NB4 (cell line): Measurements from ENCODE around the gene DCLRE1C.
"Not testable (repeated sequence)": the region's sequence is repeated elsewhere in the genome, so short reads cannot be mapped to it uniquely, and the experiment has no call there.

Experiments
- DNase-seq: peaks from one replicate; pipeline ENCODE4 v3.0.0; 2010; ENCODE audit warnings: low read depth
- H3K4me3 ChIP-seq: one replicate; pipeline ENCODE4 v1.5.1; 2011; ENCODE audit warnings: mild to moderate bottlenecking, low read depth, low read length, moderate library complexity
- CTCF ChIP-seq: IDR thresholded peaks from one replicate; pipeline ENCODE4 v1.5.1; 2012; ENCODE audit warnings: low read depth, low read length
- MAX ChIP-seq: IDR thresholded peaks from 2 replicates; pipeline ENCODE4 v1.6.1; 2011; ENCODE audit warnings: low read depth, low read length
- MYC ChIP-seq: IDR thresholded peaks from 2 replicates; pipeline ENCODE4 v1.6.1; 2011; ENCODE audit warnings: low read depth, low read length
- POLR2A ChIP-seq: IDR thresholded peaks from 2 replicates; pipeline ENCODE4 v1.6.1; 2011; ENCODE audit warnings: mild to moderate bottlenecking; ENCODE audit not compliant: insufficient read length; ENCODE audit errors: extremely low read depth

The DCLRE1C gene

GRCh38 chr10:14873090-14873760 lies 80.7 kb downstream of the DCLRE1C start:
- H3K4me3 ChIP-seq = no peak overlapping the region
- no peak for DNase-seq
- TF ChIP-seq POLR2A = no peak
- no peak for TF ChIP-seq MAX
- TF ChIP-seq MYC = no peak
- TF ChIP-seq CTCF = no peak

- H3K4me3 ChIP-seq, DNase-seq: not testable (repeated sequence)
Observed at GRCh38 chr10:14864871-14865270, 89.0 kb downstream of the DCLRE1C start.

- not testable (repeated sequence) for DNase-seq, H3K4me3 ChIP-seq
Observed at GRCh38 chr10:14864466-14864865, 89.4 kb downstream of the DCLRE1C start.

- no peak overlapping the region for H3K4me3 ChIP-seq
- no peak for TF ChIP-seq POLR2A
- no peak for TF ChIP-seq MAX
- DNase-seq = no peak
Observed at GRCh38 chr10:14860791-14861190, 93.1 kb downstream of the DCLRE1C start.

GRCh38 chr10:14859775-14860174 lies 94.1 kb downstream of the DCLRE1C start:
- TF ChIP-seq MYC = no peak
- no peak for TF ChIP-seq CTCF
- no peak overlapping the region for H3K4me3 ChIP-seq
- no peak for DNase-seq

- TF ChIP-seq MAX (no peak), POLR2A (no peak), CTCF (no peak), MYC (no peak)
- no peak for DNase-seq
Observed at GRCh38 chr10:14859043-14859442, 94.9 kb downstream of the DCLRE1C start.

GRCh38 chr10:14858338-14858960 lies 95.4 kb downstream of the DCLRE1C start:
- TF ChIP-seq MYC = no peak
- no peak for TF ChIP-seq MAX
- no peak for TF ChIP-seq POLR2A
- TF ChIP-seq CTCF = no peak
- no peak for DNase-seq
- H3K4me3 ChIP-seq = no peak overlapping the region

More at GRCh38 chr10:14859043-14859442, 94.9 kb downstream of the DCLRE1C start:
- no peak overlapping the region for H3K4me3 ChIP-seq
